GM19238 (cell line): ENCODE measurements around the gene CCDC9.
"Not testable (repeated sequence)": the region's sequence is repeated elsewhere in the genome, so short reads cannot be mapped to it uniquely, and the experiment has no call there.

ENCODE experiments used
- DNase-seq: peaks from one replicate; pipeline ENCODE4 v3.0.0; 2011; ENCODE audit warnings: low spot score; ENCODE audit not compliant: insufficient read length

The CCDC9 gene

DNA sequence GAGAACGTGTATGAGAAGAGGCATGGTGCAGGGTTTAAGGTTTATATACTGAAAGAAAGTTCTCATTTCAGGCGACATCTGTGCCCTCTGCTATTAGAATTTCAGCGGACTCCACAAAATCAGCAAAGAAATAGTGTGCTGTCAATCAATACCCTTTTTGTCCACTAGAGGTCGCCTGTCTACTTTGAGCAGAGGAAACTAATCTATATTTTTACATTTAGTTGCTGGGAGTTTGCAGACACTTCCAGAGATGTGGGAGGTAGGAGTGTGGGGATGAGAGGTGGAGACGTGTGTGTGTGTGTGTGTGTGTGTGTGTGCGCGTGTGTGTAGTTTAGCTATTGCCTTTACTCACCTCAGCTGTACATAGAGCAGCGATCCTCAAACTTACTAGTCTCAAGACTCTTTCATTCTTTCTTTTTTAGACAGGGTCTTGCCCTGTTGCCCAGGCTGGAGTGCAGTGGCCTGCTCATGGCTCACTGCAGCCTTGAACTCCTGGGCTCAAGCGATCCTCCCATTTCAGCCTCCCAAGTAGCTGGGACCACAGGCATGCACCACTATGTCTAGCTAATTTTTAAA is 28.1 kb downstream of the CCDC9 start:
- DNase-seq: no peak

DNA sequence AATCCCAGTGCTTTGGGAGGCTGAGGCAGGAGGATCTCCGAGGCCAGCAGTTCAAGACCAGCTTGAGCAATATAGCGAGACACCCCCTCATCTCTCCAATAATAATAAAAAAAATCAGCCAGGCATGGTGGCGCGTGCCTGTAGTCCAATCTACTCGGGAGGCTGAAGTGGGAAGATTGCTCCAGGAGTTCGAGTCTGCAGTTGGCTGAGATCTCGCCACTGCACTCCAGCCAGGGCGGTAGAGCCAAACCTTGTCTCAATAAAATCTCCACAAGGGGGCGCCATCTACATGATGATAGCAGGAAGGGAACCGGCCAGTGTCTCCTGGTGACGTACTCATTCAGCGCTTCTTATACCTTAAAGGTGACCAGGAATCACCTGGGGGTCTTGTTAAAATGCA is 39.7 kb downstream of the CCDC9 start:
- peak; percentile 66 for DNase-seq

DNA sequence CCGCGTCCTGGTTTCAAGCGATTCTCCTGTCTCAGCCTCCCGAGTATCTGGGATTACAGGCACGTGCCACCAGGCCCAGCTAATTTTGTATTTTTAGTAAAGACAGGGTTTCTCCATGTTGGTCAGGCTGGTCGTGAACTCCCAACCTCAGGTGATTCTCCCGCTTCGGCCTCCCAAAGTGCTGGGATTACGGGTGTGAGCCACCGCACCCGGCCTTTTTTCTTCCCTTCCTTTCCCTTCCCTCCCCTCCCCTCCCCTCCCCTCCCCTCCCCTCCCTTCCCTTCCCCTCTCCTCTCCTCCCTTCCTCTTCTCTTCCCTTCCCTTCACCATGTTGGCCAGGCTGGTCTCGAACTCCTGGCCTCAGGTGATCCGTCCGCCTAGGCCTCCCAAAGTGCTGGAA is 44.5 kb downstream of the CCDC9 start:
- DNase-seq: not testable (repeated sequence)

DNA sequence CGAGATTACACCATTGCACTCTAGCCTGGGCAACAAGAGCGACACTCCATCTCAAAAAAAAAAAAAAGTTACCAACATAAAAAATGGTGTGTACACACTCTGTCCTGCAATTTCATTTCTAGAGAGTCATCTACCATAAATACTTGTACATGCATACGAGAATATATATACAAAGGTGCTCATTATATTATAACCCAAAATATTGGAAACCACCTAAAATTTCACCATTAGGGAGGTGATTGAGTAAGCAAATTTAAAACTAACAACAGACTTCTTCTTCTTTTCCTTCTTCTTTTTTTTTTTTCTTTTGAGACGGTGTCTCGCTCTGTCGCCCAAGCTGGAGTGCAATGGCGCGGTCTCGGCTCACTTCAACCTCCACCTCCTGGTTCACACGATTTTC is 45.9 kb downstream of the CCDC9 start:
- DNase-seq: no peak

DNA sequence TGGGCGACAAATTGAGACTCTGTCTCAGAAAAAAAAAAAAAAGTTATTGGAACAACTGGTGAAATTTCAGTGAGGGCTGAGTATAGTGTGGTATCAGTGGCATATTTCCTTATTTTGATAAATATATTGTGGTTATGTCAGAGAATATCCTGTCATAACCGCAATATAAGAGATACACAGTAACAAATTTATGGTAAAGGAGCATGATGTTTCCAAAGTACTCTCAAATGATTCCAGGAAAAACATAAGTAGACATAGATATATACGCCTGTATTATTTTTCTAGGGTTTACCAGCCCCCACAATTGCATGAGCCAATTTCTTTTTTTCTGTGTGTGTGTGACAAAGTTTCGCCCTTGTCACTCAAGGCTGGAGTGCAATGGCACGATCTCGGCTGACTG is 47.6 kb downstream of the CCDC9 start:
- DNase-seq: no peak

DNA sequence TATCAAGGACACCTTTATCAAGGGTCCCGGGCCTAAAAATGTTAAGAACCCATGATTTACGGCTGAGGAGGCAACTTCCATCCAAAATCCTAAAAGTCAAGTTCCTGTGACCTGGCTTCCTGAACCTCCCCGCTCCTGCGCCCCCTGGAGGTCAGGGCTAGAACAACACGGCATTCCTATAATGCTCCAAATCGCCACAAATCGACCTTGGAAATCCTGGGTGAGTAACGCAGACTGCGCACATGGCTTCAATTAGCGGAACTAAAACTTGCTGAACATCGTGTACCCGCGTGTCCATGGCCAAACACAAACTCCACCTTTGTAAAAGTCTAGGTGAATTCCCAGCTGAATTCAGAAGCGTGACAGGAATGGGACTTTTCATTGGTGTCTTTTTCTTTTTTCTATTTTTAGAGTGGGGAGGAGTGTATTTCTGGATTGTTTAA is 49.0 kb downstream of the CCDC9 start:
- DNase-seq: peak; percentile 39

DNA sequence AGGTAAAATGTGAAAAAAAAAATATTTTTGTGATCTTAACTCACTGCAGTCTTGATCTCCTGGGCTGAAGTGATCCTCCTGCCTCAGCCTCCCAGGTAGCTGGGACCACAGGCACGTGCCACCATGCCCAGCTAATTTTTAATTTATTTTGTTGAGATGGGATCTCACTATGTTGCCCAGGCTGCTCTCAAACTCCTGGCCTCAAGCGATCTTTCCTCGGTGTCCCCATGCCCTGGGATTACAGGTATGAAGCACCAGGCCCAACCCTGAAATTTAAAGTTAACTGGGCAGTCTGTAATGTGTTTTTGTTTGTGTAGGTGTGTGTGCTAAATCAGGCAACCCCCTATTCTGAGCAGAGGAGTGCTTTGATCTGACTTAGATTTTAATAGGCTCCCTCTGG is 50.0 kb downstream of the CCDC9 start:
- no peak for DNase-seq

DNA sequence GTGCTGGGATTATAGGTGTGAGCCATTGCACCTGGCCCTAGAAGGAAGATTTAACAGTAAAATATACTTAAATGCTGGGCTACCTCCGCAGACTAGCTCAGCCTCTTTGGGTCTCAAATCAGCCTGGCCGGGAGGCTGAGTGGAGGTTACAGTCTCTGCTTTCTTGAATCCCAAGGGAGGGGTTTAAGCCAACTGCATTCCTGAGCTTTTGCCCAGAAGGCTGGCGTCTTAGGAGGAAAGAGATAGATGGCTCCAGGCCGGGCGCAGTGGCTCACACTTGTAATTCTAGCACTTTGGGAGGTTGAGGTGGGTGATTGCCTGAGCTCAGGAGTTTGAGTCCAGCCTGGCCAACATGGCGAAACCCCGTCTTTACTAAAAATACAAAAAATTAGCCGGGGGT is 52.7 kb downstream of the CCDC9 start:
- no peak for DNase-seq

DNA sequence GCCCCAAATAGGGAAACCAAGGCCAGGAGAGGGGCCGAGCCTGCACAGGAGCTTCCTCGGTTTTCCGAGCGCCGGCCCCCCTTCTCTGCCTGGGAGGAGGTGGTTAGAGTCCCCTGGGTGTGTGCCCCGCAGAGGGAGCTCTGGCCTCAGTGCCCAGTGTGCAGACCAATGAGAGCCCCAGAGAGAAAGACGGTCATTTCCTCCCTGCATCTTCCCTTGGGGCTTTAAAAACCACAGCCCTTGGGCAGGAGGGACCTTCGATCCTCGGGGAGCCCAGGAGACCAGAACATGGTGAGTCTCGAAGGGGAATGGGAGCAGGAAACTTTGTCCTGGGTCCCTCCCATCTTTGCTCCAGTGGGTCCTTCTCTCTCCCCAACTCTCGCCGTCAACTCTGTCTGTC is 53.3 kb downstream of the CCDC9 start, which contains the start of gene C5AR1:
TSS of gene C5AR1 (plus strand) at position 254 of the 400 bp plus-strand sequence. CDS start at position 289, 35 bp downstream.
- DNase-seq: no peak

DNA sequence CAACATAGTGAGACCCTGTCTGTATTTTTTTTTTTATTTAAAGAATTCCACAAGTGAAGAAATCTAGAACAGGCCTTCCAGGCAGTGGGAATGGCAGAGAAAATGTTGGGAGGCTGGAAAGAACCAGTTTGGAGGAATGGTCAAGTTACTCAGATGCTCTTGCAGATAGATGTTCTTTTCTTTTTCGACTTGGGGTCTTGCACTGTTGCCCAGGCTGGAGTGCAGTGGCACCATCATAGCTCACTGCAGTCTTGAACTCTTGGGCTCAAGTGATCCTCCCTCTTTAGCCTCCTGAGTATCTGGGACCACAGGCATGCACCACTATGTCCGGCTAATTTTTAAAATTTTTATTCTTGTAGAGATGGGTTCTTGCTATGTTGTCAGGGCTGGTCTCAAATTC is 54.0 kb downstream of the CCDC9 start:
- DNase-seq: no peak

DNA sequence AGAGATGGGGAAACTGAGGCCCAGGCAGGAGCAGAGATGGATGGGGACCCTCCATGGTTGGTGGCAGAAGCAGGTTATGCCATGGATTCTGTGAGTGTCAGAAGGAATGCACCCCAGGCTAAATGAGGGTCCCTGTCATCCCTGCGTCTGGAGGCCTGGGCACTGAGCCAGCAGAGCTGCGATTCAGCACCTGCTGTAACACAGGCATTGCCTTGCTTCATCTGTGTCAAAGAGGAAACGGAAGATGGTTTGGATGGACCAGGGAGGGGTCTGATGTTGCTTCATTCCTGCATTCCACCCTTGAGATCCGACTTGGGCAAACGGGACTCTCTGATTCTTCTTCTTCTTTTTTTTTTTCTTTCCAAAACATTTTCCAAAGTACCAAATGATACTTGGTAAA is 54.5 kb downstream of the CCDC9 start:
- no peak for DNase-seq

DNA sequence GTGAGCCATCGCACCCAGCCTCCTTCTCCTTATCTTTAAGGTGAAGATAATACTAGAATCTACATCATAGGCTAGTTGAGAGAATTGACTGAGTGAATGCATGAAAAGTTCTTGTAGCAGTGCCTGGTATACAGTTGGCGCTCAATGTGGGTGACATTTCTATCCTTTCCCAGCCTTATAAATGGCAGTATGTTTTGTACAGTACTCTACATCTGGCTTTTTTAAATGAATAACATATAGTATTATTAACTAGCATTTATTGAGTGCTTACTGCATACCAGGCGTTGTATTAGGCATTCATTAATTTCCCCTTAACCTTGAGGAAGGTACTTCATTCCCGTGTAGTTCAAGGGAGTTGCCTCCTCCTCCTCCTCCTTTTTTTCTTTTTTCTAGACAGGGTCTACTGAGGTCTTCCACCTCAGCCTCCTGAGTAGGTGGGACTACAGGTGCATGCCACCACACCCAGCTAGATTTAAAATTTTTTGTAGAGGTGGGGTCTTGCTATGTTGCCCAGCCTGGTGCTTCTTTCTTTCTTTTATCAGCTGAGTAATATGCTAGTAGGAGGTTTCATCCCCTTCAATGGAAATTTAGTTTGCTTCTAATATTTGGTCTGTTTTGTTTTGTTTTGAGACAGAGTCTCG is 56.2 kb downstream of the CCDC9 start:
- DNase-seq: no peak

DNA sequence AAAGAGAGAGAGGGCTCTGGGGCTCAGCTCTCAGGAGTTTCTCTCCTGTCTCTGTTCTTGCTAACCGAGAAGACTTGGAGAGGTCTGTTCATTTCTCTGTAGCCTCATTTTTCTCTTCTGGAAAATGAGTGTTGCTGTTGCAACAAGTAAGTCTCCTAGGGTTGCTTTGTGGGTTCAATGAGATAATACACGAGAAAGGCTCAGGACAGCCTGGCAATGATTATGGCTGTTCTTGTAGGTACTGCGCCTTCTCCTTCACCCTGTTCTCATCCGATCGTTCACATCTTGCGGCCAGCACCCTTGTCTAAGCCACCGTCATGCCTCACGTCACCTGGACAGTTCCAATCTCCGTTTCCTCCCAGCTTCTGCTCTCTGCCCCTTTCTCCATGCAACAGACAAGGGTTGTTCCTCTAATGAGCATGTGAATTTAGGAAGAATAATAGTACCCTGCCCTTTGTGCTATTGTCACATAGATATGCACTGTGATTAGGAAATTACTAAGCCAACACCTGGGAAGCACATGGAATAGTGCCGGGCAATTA is 57.5 kb downstream of the CCDC9 start:
- no peak for DNase-seq

DNA sequence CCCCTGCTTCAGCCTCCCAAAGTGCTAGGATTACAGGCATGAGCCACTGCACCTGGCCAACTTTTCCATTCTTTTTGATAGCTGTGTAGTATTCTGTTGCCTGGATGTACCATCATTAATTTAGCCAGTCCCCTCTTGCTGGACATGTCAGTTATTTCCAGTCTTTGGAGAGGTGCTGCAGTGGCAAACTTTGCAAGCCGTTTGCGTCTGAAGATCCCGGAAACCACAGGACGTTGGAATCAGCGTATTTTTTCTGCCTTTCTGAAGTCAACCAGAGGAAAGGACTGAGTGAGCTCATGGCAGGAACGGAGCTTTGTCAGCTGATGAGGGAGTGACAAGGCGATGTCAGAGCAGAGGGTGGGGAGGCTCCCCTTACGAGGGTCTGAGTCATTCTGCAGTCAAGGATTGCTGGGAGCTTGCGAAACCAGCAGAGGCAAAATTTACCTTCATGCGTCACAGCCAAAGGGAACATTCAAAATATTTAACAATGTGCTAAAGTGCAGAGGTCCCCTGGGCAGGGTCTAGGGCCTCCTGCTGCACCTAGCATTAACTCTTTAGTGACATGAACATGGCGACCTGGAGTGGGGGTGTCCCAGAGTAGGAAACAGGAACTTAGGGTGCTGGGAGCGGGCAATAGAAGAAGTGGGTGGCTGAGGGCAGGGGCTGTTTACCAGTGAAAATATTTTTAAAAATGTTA is 58.9 kb downstream of the CCDC9 start:
- no peak for DNase-seq

DNA sequence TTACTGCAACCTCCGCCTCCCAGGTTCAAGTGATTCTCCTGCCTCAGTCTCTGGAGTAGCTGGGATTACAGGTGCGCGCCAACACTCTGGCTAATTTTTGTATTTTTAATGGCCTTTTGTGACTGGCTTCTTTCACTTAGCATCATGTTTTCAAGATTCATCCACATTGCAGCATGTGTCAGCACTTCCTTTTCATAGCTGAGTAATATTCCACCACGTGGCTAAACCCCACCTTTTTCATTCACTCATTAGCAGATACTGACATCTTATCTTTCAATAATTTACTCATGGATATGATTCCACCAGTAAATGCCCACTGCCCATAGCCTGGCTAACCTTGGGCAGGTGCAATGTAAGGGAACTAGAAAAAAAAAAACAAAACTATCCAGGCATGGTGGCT is 60.2 kb downstream of the CCDC9 start:
- no peak for DNase-seq

DNA sequence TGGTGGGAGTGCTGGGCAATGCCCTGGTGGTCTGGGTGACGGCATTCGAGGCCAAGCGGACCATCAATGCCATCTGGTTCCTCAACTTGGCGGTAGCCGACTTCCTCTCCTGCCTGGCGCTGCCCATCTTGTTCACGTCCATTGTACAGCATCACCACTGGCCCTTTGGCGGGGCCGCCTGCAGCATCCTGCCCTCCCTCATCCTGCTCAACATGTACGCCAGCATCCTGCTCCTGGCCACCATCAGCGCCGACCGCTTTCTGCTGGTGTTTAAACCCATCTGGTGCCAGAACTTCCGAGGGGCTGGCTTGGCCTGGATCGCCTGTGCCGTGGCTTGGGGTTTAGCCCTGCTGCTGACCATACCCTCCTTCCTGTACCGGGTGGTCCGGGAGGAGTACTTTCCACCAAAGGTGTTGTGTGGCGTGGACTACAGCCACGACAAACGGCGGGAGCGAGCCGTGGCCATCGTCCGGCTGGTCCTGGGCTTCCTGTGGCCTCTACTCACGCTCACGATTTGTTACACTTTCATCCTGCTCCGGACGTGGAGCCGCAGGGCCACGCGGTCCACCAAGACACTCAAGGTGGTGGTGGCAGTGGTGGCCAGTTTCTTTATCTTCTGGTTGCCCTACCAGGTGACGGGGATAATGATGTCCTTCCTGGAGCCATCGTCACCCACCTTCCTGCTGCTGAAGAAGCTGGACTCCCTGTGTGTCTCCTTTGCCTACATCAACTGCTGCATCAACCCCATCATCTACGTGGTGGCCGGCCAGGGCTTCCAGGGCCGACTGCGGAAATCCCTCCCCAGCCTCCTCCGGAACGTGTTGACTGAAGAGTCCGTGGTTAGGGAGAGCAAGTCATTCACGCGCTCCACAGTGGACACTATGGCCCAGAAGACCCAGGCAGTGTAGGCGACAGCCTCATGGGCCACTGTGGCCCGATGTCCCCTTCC is 63.9 kb downstream of the CCDC9 start:
- no peak for DNase-seq
